Measurements from ENCODE around the gene DNAJC15. TPM values are rescaled to one million over a fixed set of nuclear protein-coding genes. Genes with fewer than 3 reads are reported as not detected.

DNAJC15 gene
- total RNA-seq, 2 experiments from 2014 or later: 2.2 TPM; not detected in 1

- no peaks in the 10 kb centered on the region for H3K9me2 ChIP-seq (ENCODE audit: insufficient read depth, low read length)
Observed at GRCh38 chr13:43133792-43134191, 110.4 kb downstream of the DNAJC15 start.

GRCh38 chr13:43134868-43135267, 111.5 kb downstream of the DNAJC15 start:
- BruUV-seq (replicated peaks): no TSS peak
- Histone ChIP-seq H3K4me2 (ENCODE audit: low read length) (no peak overlapping the region), H3K4me3 (ENCODE audit: low read depth, low read length, poor library complexity, severe bottlenecking) (no peak overlapping the region), H4K20me1 (ENCODE audit: insufficient read depth, low read length) (no peaks in the 10 kb centered on the region), H3K9me3 (ENCODE audit: low read length) (no peaks in the 10 kb centered on the region), H3K9me2 (ENCODE audit: insufficient read depth, low read length) (no peaks in the 10 kb centered on the region), H3K4me1 (ENCODE audit: insufficient read depth, low read length, poor library complexity, severe bottlenecking) (no peaks in the 10 kb centered on the region), H2AFZ (ENCODE audit: low read length) (no peak overlapping the region), H3K79me2 (ENCODE audit: insufficient read depth, low read depth, low read length) (no peaks in the 10 kb centered on the region), H3K27ac (ENCODE audit: low read depth, low read length, poor library complexity, severe bottlenecking) (no peak overlapping the region), H3K36me3 (ENCODE audit: insufficient read depth, low read length) (no peaks in the 10 kb centered on the region)
- no peak for DNase-seq (ENCODE audit: low spot score)
- intact Hi-C loops (cut with micrococcal nuclease; ENCODE audit: unreplicated experiment): no loop called here
- ChIA-PET CTCF (ENCODE audit: unreplicated experiment) (no interaction called here), POLR2A (no interaction called here)
- TF ChIP-seq EZH2phosphoT487 (IDR thresholded peaks at IDR 0.05; ENCODE audit: borderline replicate concordance, low read depth, low read length): no peak
- TF ChIP-seq, protein P1, sequence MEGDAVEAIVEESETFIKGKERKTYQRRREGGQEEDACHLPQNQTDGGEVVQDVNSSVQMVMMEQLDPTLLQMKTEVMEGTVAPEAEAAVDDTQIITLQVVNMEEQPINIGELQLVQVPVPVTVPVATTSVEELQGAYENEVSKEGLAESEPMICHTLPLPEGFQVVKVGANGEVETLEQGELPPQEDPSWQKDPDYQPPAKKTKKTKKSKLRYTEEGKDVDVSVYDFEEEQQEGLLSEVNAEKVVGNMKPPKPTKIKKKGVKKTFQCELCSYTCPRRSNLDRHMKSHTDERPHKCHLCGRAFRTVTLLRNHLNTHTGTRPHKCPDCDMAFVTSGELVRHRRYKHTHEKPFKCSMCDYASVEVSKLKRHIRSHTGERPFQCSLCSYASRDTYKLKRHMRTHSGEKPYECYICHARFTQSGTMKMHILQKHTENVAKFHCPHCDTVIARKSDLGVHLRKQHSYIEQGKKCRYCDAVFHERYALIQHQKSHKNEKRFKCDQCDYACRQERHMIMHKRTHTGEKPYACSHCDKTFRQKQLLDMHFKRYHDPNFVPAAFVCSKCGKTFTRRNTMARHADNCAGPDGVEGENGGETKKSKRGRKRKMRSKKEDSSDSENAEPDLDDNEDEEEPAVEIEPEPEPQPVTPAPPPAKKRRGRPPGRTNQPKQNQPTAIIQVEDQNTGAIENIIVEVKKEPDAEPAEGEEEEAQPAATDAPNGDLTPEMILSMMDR (conservative IDR thresholded peaks at IDR 0.05; ENCODE audit: low read length): no peak

More at GRCh38 chr13:43133792-43134191, 110.4 kb downstream of the DNAJC15 start:
- Histone ChIP-seq H3K9me3 (ENCODE audit: low read length) (no peaks in the 10 kb centered on the region), H3K4me2 (ENCODE audit: low read length) (no peak overlapping the region), H3K36me3 (ENCODE audit: insufficient read depth, low read length) (no peaks in the 10 kb centered on the region), H3K27ac (ENCODE audit: low read depth, low read length, poor library complexity, severe bottlenecking) (no peak overlapping the region), H2AFZ (ENCODE audit: low read length) (no peak overlapping the region), H4K20me1 (ENCODE audit: insufficient read depth, low read length) (no peaks in the 10 kb centered on the region), H3K4me3 (ENCODE audit: low read depth, low read length, poor library complexity, severe bottlenecking) (no peak overlapping the region), H3K79me2 (ENCODE audit: insufficient read depth, low read depth, low read length) (no peaks in the 10 kb centered on the region), H3K4me1 (ENCODE audit: insufficient read depth, low read length, poor library complexity, severe bottlenecking) (no peaks in the 10 kb centered on the region)
- intact Hi-C loops (cut with micrococcal nuclease; ENCODE audit: unreplicated experiment): no loop called here
- POLR2A ChIA-PET: no interaction called here
- no TSS peak for BruUV-seq (replicated peaks)
- CTCF ChIA-PET (ENCODE audit: unreplicated experiment): no interaction called here
- TF ChIP-seq, protein P1 (conservative IDR thresholded peaks at IDR 0.05; ENCODE audit: low read length): no peak
- TF ChIP-seq EZH2phosphoT487 (IDR thresholded peaks at IDR 0.05; ENCODE audit: borderline replicate concordance, low read depth, low read length): no peak
- DNase-seq (ENCODE audit: low spot score): no peak

- no peak overlapping the region for H2AFZ ChIP-seq (ENCODE audit: low read length)
- no peak overlapping the region for H3K4me3 ChIP-seq (ENCODE audit: low read depth, low read length, poor library complexity, severe bottlenecking)
- H3K4me2 ChIP-seq (ENCODE audit: low read length): no peak overlapping the region
- no peaks in the 10 kb centered on the region for H3K79me2 ChIP-seq (ENCODE audit: insufficient read depth, low read depth, low read length)
- no peak for TF ChIP-seq EZH2phosphoT487 (IDR thresholded peaks at IDR 0.05; ENCODE audit: borderline replicate concordance, low read depth, low read length)
- H3K4me1 ChIP-seq (ENCODE audit: insufficient read depth, low read length, poor library complexity, severe bottlenecking): no peaks in the 10 kb centered on the region
- H3K27ac ChIP-seq (ENCODE audit: low read depth, low read length, poor library complexity, severe bottlenecking): no peak overlapping the region
- BruUV-seq (replicated peaks): no TSS peak
- no peaks in the 10 kb centered on the region for H3K36me3 ChIP-seq (ENCODE audit: insufficient read depth, low read length)
- ChIA-PET POLR2A (interaction anchor here (0.7 kb wide), 1 partner anchor 80 kb away, joined by 4 read pairs; no protein-coding TSS in a partner anchor), CTCF (ENCODE audit: unreplicated experiment) (no interaction called here)
- H3K9me2 ChIP-seq (ENCODE audit: insufficient read depth, low read length): no peaks in the 10 kb centered on the region
- H3K9me3 ChIP-seq (ENCODE audit: low read length): no peaks in the 10 kb centered on the region
- no peaks in the 10 kb centered on the region for H4K20me1 ChIP-seq (ENCODE audit: insufficient read depth, low read length)
- intact Hi-C loops (cut with micrococcal nuclease; ENCODE audit: unreplicated experiment): no loop called here
- no peak for DNase-seq (ENCODE audit: low spot score)
Observed at GRCh38 chr13:43135516-43135915, 112.1 kb downstream of the DNAJC15 start.
